Keratinocyte (primary cell): ENCODE results near the gene UTS2. TPM values are rescaled to one million over a fixed set of nuclear protein-coding genes. Genes with fewer than 3 reads are reported as not detected.

Experiments
- DNase-seq: peaks from one replicate; pipeline ENCODE4 v3.0.0-alpha.2; 2011; ENCODE audit warnings: low read depth, missing footprints, low spot score
- FAIRE-seq: peaks from 2 replicates; lab custom pipeline; 2011; peaks lifted over from hg19 to GRCh38; lab: Jason Lieb, UNC
- H2AFZ ChIP-seq: 2 replicates; pipeline ENCODE4 v1.6.0; 2012; ENCODE audit warnings: low read length, control low read depth, inconsistent platforms; ENCODE audit not compliant: control insufficient read depth
- H3K27ac ChIP-seq: 2 replicates; pipeline ENCODE4 v1.5.1; 2011; ENCODE audit warnings: low read length; ENCODE audit not compliant: control insufficient read depth, insufficient read depth
- H3K27me3 ChIP-seq: 3 replicates; pipeline ENCODE4 v1.6.0; 2011; ENCODE audit warnings: low read length; ENCODE audit not compliant: control insufficient read depth, insufficient read depth; ENCODE audit errors: extremely low read depth
- H3K36me3 ChIP-seq, 2 experiments: 2 replicates in 1 of 2; 3 replicates in 1 of 2; pipeline ENCODE4 v1.5.1; 2011; ENCODE audit warnings: low read length in 2 of 2, mild to moderate bottlenecking in 1 of 2; ENCODE audit not compliant: control insufficient read depth in 2 of 2, insufficient read depth in 2 of 2; ENCODE audit errors: extremely low read depth in 1 of 2
- H3K4me1 ChIP-seq: 3 replicates; pipeline ENCODE4 v1.5.1; 2011; ENCODE audit warnings: low read length; ENCODE audit not compliant: control insufficient read depth, insufficient read depth; ENCODE audit errors: extremely low read depth
- H3K4me2 ChIP-seq: 3 replicates; pipeline ENCODE4 v1.6.0; 2011; ENCODE audit warnings: low read depth, low read length; ENCODE audit not compliant: control insufficient read depth, insufficient read depth; ENCODE audit errors: extremely low read depth
- H3K4me3 ChIP-seq, 3 experiments: fragments of 200-600 bp in 1 of 3; sonication (generic) in 1 of 3; 2 replicates in 2 of 3; 3 replicates in 1 of 3; pipeline ENCODE4 v1.5.1; 2011 to 2016; ENCODE audit warnings: low read length in 3 of 3, mild to moderate bottlenecking in 3 of 3, control low read depth in 2 of 3, inconsistent platforms in 1 of 3, low read depth in 1 of 3, mixed read lengths in 1 of 3, mixed run types in 1 of 3, moderate library complexity in 1 of 3; ENCODE audit not compliant: control insufficient read depth in 2 of 3, insufficient read depth in 2 of 3; ENCODE audit errors: extremely low read depth in 1 of 3
- H3K79me2 ChIP-seq: 2 replicates; pipeline ENCODE4 v1.6.0; 2012; ENCODE audit warnings: low read length; ENCODE audit not compliant: control insufficient read depth, insufficient read depth
- H3K9ac ChIP-seq: 3 replicates; pipeline ENCODE4 v1.6.0; 2011; ENCODE audit warnings: low read length; ENCODE audit not compliant: control insufficient read depth, insufficient read depth; ENCODE audit errors: extremely low read depth
- H3K9me1 ChIP-seq: 3 replicates; pipeline ENCODE4 v1.6.0; 2011; ENCODE audit warnings: low read length; ENCODE audit not compliant: control insufficient read depth, insufficient read depth; ENCODE audit errors: extremely low read depth
- H3K9me3 ChIP-seq: 2 replicates; pipeline ENCODE4 v1.5.1; 2012; ENCODE audit warnings: low read depth, low read length; ENCODE audit not compliant: control insufficient read depth
- H4K20me1 ChIP-seq: 3 replicates; pipeline ENCODE4 v1.6.0; 2011; ENCODE audit warnings: low read length; ENCODE audit not compliant: control insufficient read depth, insufficient read depth; ENCODE audit errors: extremely low read depth
- EZH2 ChIP-seq: IDR thresholded peaks from one replicate; pipeline ENCODE4 v1.6.1; 2012; ENCODE audit warnings: inconsistent platforms, mild to moderate bottlenecking, low read length, moderate library complexity
- dilution Hi-C: fragments of 300-500 bp; cut with MboI; formaldehyde crosslinking; loops from one replicate; pipeline ENCODE4 v1.7.0; 2020; ENCODE audit warnings: low sequenced_read_pairs; ENCODE audit not compliant: extremely low pct_ligation_motif_present
- polyA plus RNA-seq, 5 experiments: library from polyadenylated mRNA; depleted of rRNA in 3 of 5; stranded (reverse) in 3 of 5; stranded (forward) in 1 of 5; unstranded in 1 of 5; fragments of >200 nt; gene quantifications; 1 replicate in 1 of 5; 2 replicates in 3 of 5; 3 replicates in 1 of 5; pipeline versions ENCODE4 v1.2.1 to v1.2.3, GENCODE V29; 2011 to 2012; ENCODE audit warnings: missing spikeins in 2 of 5, low read depth in 1 of 5, low replicate concordance in 1 of 5
- TF ChIP-seq, protein P1 (sequence below), 3 experiments: IDR thresholded peaks in 1 of 3; conservative IDR thresholded peaks in 1 of 3; optimal IDR thresholded peaks in 1 of 3; 2 replicates in 2 of 3; 3 replicates in 1 of 3; pipeline versions ENCODE3 to v1.5.1; 2011; ENCODE audit warnings: low read length in 3 of 3, mild to moderate bottlenecking in 3 of 3, moderate library complexity in 2 of 3, control low read depth in 1 of 3, inconsistent platforms in 1 of 3; ENCODE audit not compliant: insufficient read depth in 2 of 3; ENCODE audit errors: extremely low read depth in 1 of 3

Gene UTS2
- polyA plus RNA-seq, 1 donor (not counting 4 experiments of a cell fraction or from before 2014, with no cell fraction given) = not detected

GRCh38 chr1:7846656-7847055 lies 6.2 kb downstream of the UTS2 start:
- H3K4me2 ChIP-seq = no peak overlapping the region
- H2AFZ ChIP-seq = no peak overlapping the region
- no peak overlapping the region for H3K27ac ChIP-seq
- no peaks in the 10 kb centered on the region for H3K9me1 ChIP-seq
- H3K4me1 ChIP-seq = no peaks in the 10 kb centered on the region
- H3K4me3 ChIP-seq = no peak overlapping the region
- no peak for FAIRE-seq
- DNase-seq = no peak
- no peaks in the 10 kb centered on the region for H3K9me3 ChIP-seq
- H3K79me2 ChIP-seq = no peaks in the 10 kb centered on the region
- dilution Hi-C loops = no loop called here
- H3K27me3 ChIP-seq = no peaks in the 10 kb centered on the region
- H3K36me3 ChIP-seq = peaks cover 0 to 1% of the 10 kb centered on the region in 2 experiments
- no peak overlapping the region for H3K9ac ChIP-seq
- H4K20me1 ChIP-seq = no peaks in the 10 kb centered on the region
- TF ChIP-seq, protein P1, sequence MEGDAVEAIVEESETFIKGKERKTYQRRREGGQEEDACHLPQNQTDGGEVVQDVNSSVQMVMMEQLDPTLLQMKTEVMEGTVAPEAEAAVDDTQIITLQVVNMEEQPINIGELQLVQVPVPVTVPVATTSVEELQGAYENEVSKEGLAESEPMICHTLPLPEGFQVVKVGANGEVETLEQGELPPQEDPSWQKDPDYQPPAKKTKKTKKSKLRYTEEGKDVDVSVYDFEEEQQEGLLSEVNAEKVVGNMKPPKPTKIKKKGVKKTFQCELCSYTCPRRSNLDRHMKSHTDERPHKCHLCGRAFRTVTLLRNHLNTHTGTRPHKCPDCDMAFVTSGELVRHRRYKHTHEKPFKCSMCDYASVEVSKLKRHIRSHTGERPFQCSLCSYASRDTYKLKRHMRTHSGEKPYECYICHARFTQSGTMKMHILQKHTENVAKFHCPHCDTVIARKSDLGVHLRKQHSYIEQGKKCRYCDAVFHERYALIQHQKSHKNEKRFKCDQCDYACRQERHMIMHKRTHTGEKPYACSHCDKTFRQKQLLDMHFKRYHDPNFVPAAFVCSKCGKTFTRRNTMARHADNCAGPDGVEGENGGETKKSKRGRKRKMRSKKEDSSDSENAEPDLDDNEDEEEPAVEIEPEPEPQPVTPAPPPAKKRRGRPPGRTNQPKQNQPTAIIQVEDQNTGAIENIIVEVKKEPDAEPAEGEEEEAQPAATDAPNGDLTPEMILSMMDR (optimal IDR thresholded peaks at IDR 0.05 in 1 of 3, IDR thresholded peaks at IDR 0.05 in 1 of 3, conservative IDR thresholded peaks at IDR 0.05 in 1 of 3; ENCODE audit: extremely low read depth in 1 of 3, insufficient read depth in 2 of 3, low read length in 3 of 3) = no peak
- TF ChIP-seq EZH2 = no peak

- no peaks in the 10 kb centered on the region for H3K9me3 ChIP-seq
- peaks cover 0 to 5% of the 10 kb centered on the region in 2 experiments for H3K36me3 ChIP-seq
- no peaks in the 10 kb centered on the region for H4K20me1 ChIP-seq
- H2AFZ ChIP-seq = no peak overlapping the region
- H3K9ac ChIP-seq = no peak overlapping the region
- no peaks in the 10 kb centered on the region for H3K9me1 ChIP-seq
- H3K27me3 ChIP-seq = no peaks in the 10 kb centered on the region
- no peak overlapping the region for H3K4me3 ChIP-seq
- FAIRE-seq = no peak
- dilution Hi-C loops = no loop called here
- H3K4me2 ChIP-seq = no peak overlapping the region
- no peak for TF ChIP-seq EZH2
- TF ChIP-seq, protein P1 (optimal IDR thresholded peaks at IDR 0.05 in 1 of 3, IDR thresholded peaks at IDR 0.05 in 1 of 3, conservative IDR thresholded peaks at IDR 0.05 in 1 of 3; ENCODE audit: extremely low read depth in 1 of 3, insufficient read depth in 2 of 3, low read length in 3 of 3) = no peak
- no peak for DNase-seq
- no peak overlapping the region for H3K27ac ChIP-seq
- no peaks in the 10 kb centered on the region for H3K4me1 ChIP-seq
- H3K79me2 ChIP-seq = no peaks in the 10 kb centered on the region
These were observed 7.1 kb downstream of the UTS2 start for GRCh38 chr1:7845761-7846160.
